ENCODE results near the gene MRFAP1L1. TPM values are rescaled to one million over a fixed set of nuclear protein-coding genes. Genes with fewer than 3 reads are reported as not detected.

Gene MRFAP1L1
- total RNA-seq, 2 donors from 2014 or later, result 47.1 to 62.6 TPM

DNA sequence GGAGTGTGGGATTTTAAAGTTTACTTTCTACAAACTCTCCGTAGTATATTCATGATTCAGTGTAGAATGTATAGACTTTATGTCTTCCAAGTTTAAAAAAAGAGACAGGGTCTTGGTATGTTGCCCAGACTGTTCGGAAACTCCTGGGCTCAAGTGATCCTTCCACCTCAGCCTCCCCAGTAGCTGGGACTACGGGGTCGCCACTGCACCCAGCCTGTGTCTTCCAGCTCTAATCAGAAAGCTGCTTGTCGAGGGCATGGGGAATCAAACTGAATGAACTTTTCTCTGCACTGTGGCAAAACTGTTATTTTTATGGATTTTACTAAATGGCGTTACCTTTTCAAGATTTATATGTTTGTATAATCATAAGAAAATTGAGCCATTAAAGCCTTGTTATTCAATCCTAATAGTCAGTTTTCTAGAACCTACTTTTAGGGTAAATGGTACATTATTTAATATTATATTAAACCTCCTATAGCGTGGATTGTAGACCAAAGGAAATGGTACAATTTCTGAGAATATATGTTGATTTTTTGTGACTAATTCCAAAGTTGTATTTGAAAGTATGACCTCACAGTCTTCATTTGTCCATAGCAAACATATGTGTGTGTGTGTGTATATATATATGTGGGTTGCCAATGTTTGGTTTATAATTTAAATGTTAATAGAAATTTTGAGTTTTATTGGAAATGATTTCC lies 7.4 kb upstream of the MRFAP1L1 start:
- DNase-seq (ENCODE audit: low spot score) (no peak), ATAC-seq (ENCODE audit: insufficient number of reproducible peaks, low FRiP score, low read depth) (no peak)
- Histone ChIP-seq H3K9me3 (no peaks in the 10 kb centered on the region), H3K36me3 (no peaks in the 10 kb centered on the region), H3K4me3 (peak overlapping the region; percentile 85), H3K27me3 (replicated peaks; ENCODE audit: insufficient read depth) (no peaks in the 10 kb centered on the region), H3K4me1 (ENCODE audit: control insufficient read depth in 1 of 2, low read depth in 2 of 2) (peaks cover 12 to 19% of the 10 kb centered on the region in 2 donors), H3K27ac (peak overlapping the region; percentile 77 to 78)
- TF ChIP-seq, protein P1, sequence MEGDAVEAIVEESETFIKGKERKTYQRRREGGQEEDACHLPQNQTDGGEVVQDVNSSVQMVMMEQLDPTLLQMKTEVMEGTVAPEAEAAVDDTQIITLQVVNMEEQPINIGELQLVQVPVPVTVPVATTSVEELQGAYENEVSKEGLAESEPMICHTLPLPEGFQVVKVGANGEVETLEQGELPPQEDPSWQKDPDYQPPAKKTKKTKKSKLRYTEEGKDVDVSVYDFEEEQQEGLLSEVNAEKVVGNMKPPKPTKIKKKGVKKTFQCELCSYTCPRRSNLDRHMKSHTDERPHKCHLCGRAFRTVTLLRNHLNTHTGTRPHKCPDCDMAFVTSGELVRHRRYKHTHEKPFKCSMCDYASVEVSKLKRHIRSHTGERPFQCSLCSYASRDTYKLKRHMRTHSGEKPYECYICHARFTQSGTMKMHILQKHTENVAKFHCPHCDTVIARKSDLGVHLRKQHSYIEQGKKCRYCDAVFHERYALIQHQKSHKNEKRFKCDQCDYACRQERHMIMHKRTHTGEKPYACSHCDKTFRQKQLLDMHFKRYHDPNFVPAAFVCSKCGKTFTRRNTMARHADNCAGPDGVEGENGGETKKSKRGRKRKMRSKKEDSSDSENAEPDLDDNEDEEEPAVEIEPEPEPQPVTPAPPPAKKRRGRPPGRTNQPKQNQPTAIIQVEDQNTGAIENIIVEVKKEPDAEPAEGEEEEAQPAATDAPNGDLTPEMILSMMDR (IDR thresholded peaks at IDR 0.05), result no peak

DNA sequence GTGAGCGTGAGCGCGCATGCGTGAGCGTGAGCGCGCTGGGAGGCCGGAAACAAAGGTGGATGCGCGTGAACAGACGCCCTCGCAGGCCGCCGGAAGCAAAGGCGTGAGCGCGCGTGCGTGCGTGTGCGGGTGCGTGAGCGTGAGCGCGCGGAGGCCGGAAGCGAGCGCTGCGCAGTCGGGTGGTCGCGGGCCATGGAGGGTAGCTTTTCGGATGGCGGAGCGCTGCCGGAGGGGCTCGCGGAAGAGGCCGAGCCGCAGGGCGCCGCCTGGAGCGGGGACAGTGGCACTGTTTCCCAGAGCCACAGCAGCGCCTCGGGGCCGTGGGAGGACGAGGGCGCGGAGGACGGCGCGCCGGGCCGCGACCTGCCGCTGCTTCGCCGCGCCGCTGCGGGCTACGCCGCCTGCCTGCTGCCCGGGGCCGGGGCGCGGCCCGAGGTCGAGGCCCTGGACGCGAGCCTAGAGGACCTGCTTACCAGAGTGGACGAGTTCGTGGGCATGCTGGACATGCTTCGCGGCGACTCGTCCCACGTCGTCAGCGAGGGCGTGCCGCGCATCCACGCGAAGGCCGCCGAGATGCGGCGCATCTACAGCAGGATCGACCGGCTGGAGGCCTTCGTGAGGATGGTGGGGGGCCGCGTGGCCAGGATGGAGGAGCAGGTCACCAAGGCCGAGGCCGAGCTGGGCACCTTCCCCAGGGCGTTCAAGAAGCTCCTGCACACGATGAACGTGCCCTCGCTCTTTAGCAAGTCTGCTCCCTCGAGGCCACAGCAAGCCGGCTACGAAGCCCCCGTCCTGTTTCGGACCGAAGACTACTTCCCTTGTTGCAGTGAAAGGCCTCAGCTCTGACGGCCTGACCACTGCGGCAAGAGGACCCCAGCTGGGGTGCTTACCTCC lies 6.6 kb upstream of the MRFAP1L1 start, which contains the start of gene BLOC1S4:
BLOC1S4 (plus strand) TSS at position 157 of the 894 bp plus-strand sequence; CDS start at position 193, 36 bp downstream.
- DNase-seq (ENCODE audit: low spot score), result peak; percentile 38
- Histone ChIP-seq H3K9me3 (no peaks in the 10 kb centered on the region), H3K4me3 (peak within 1 kb of the TSS; percentile 85), H3K27me3 (replicated peaks; ENCODE audit: insufficient read depth) (no peaks in the 10 kb centered on the region), H3K36me3 (no peaks in the 10 kb centered on the region), H3K4me1 (ENCODE audit: control insufficient read depth in 1 of 2, low read depth in 2 of 2) (peaks cover 12 to 19% of the 10 kb centered on the region in 2 donors), H3K27ac (peak within 1 kb of the TSS; percentile 77 to 78)
- TF ChIP-seq, protein P1 (IDR thresholded peaks at IDR 0.05), result no peak
- peak; percentile 42 for ATAC-seq (ENCODE audit: insufficient number of reproducible peaks, low FRiP score, low read depth)

DNA sequence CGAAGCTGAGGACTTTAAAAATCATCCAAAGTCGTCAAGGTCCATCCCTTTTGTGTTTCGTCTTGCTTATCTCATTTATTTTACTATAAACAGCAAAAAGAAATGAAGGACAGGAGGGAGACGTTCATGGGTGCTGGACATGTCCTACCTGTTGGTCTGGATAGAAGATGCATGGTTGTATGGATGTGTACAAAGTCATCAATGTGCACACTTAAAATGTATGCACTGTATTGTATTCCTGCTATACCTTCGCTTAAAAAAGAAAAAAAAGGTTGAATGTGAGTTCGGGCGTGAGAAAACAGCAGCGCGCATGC lies 6.0 kb upstream of the MRFAP1L1 start:
- Histone ChIP-seq H3K4me1 (ENCODE audit: control insufficient read depth in 1 of 2, low read depth in 2 of 2) (peaks cover 12 to 19% of the 10 kb centered on the region in 2 donors), H3K36me3 (no peaks in the 10 kb centered on the region), H3K27ac (peak overlapping the region; percentile 77 to 78), H3K27me3 (replicated peaks; ENCODE audit: insufficient read depth) (no peaks in the 10 kb centered on the region), H3K4me3 (peak overlapping the region; percentile 85), H3K9me3 (no peaks in the 10 kb centered on the region)
- ATAC-seq (ENCODE audit: insufficient number of reproducible peaks, low FRiP score, low read depth) (no peak), DNase-seq (ENCODE audit: low spot score) (no peak)
- TF ChIP-seq, protein P1 (IDR thresholded peaks at IDR 0.05), result no peak

DNA sequence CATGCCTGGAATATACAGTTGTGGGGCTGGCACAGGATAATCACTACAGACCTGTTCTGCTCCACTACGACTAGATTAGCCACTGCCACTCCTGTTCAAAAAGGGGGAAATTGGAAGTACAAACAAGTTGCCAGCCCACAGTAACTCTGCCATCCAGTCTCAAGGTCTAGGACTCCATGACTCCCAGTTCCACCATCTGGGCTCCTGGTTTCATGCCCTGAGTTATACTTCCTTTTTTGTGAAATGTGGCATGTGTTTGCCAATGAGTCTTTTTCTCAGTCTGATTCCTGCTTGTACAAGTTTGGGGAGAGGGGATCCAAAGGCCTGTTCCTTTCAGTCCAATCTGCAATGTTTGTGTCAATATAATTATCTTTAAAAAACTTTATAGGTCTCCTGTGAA lies 5.3 kb upstream of the MRFAP1L1 start:
- Histone ChIP-seq H3K9me3 (no peaks in the 10 kb centered on the region), H3K4me1 (ENCODE audit: control insufficient read depth in 1 of 2, low read depth in 2 of 2) (peaks cover 16 to 26% of the 10 kb centered on the region in 2 donors), H3K4me3 (no peak overlapping the region), H3K27me3 (replicated peaks; ENCODE audit: insufficient read depth) (no peaks in the 10 kb centered on the region), H3K36me3 (no peaks in the 10 kb centered on the region), H3K27ac (no peak overlapping the region)
- TF ChIP-seq, protein P1 (IDR thresholded peaks at IDR 0.05), result no peak
- DNase-seq (ENCODE audit: low spot score), result no peak
- ATAC-seq (ENCODE audit: insufficient number of reproducible peaks, low FRiP score, low read depth), result no peak

DNA sequence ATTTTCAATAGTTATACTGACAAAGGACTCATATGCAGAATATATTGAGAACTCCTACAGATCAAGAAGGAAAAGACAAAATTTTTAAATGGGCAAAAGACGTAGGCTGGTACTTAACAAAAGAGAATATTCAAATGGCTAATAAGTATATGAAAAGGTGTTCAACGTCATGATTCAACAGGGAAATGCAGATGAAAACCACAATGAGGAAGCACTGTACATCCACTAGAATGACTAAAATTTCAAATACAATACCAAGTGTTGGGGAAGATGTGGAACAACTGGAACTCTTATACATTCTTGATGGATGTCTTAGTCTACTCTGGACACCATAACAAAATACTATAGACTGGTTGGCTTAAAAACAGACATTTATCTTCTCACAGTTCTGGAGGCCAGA lies 1.3 kb upstream of the MRFAP1L1 start:
- H3K9me3 ChIP-seq, result no peaks in the 10 kb centered on the region
- TF ChIP-seq, protein P1 (IDR thresholded peaks at IDR 0.05), result no peak
- peaks cover 31 to 40% of the 10 kb centered on the region in 2 donors for H3K4me1 ChIP-seq (ENCODE audit: control insufficient read depth in 1 of 2, low read depth in 2 of 2)
- H3K27me3 ChIP-seq (replicated peaks; ENCODE audit: insufficient read depth), result no peaks in the 10 kb centered on the region
- H3K36me3 ChIP-seq, result no peaks in the 10 kb centered on the region
- H3K27ac ChIP-seq, result no peak overlapping the region
- H3K4me3 ChIP-seq, result no peak overlapping the region
- no peak for ATAC-seq (ENCODE audit: insufficient number of reproducible peaks, low FRiP score, low read depth)
- DNase-seq (ENCODE audit: low spot score), result no peak

Data from thoracic aorta (tissue), 2 donors.